SK-N-SH (cell line): ENCODE results near the gene GASK1A.

ENCODE experiments used
- CTCF ChIP-seq: fragments of 200-600 bp; sonication (generic); IDR thresholded peaks from 2 replicates; pipeline ENCODE4 v1.6.1; 2017; ENCODE audit warnings: antibody characterized with exemption, mild to moderate bottlenecking, moderate library complexity
- POLR2AphosphoS5 ChIP-seq: IDR thresholded peaks from 2 replicates; pipeline ENCODE4 v1.6.1; 2012; ENCODE audit warnings: low read depth, low read length
- RAD21 ChIP-seq: IDR thresholded peaks from 2 replicates; pipeline ENCODE4 v1.6.1; 2012; ENCODE audit warnings: mild to moderate bottlenecking, low read length

- no peak for TF ChIP-seq RAD21
- TF ChIP-seq CTCF = no peak
- TF ChIP-seq POLR2AphosphoS5 = no peak
Observed at GRCh38 chr3:42996021-42996420, 16.9 kb downstream of the GASK1A start.
